Neutrophil (primary cell): ENCODE measurements around the gene RPA3.

Experiments used
- H3K27ac ChIP-seq: fragments of 200-600 bp; sonication (generic); 2 replicates; pipeline ENCODE4 v1.5.1; 2016; ENCODE audit warnings: mild to moderate bottlenecking, moderate library complexity
- H3K27me3 ChIP-seq: fragments of 200-600 bp; sonication (generic); 2 replicates; pipeline ENCODE4 v1.6.0; 2016; ENCODE audit warnings: mild to moderate bottlenecking
- H3K36me3 ChIP-seq: fragments of 200-600 bp; sonication (generic); 2 replicates; pipeline ENCODE4 v1.5.1; 2017
- H3K4me1 ChIP-seq, 2 experiments: fragments of 200-600 bp in 1 of 2; sonication (generic) in 1 of 2; 1 replicate in 1 of 2; 2 replicates in 1 of 2; pipeline versions ENCODE4 v1.5.1 to v1.6.1; 2013 to 2016; ENCODE audit warnings: low read depth in 1 of 2, low read length in 1 of 2, mild to moderate bottlenecking in 1 of 2, moderate library complexity in 1 of 2; ENCODE audit not compliant: control insufficient read depth in 1 of 2, insufficient read depth in 1 of 2
- H3K4me3 ChIP-seq, 2 experiments: fragments of 200-600 bp in 1 of 2; sonication (generic) in 1 of 2; 1 replicate in 1 of 2; 2 replicates in 1 of 2; pipeline ENCODE4 v1.5.1; 2013 to 2016; ENCODE audit warnings: low read depth in 1 of 2, low read length in 1 of 2, mild to moderate bottlenecking in 1 of 2, moderate library complexity in 1 of 2
- H3K9me3 ChIP-seq: fragments of 200-600 bp; sonication (generic); 2 replicates; pipeline ENCODE4 v1.5.1; 2016
- TF ChIP-seq, protein P1 (sequence below): fragments of 200-600 bp; sonication (generic); IDR thresholded peaks from 2 replicates; pipeline ENCODE4 v1.5.1; 2016; ENCODE audit warnings: antibody characterized with exemption

Gene RPA3

DNA sequence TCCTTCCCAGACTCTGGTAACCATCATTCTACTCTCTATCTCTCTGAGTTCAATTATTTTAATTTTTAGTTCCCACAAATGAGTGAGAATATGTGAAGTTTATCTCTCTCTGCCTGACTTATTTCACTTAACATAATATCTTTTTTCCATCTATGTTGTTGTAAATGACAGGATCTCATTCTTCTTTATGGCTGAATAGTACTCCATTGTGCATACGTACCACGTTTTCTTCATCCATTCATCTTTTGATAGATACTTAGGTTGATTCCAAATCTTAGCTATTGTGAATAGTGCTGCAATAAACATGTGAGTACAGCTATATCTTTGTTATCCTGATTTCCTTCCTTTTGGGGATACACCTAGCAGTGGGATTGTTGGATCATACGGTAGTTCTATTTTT lies 23.9 kb downstream of the RPA3 start:
- Histone ChIP-seq H3K9me3 (no peaks in the 10 kb centered on the region), H3K27me3 (no peaks in the 10 kb centered on the region), H3K4me3 (no peak overlapping the region), H3K36me3 (no peaks in the 10 kb centered on the region), H3K27ac (no peak overlapping the region), H3K4me1 (peaks cover 0 to 1% of the 10 kb centered on the region in 2 experiments)
- TF ChIP-seq, protein P1, sequence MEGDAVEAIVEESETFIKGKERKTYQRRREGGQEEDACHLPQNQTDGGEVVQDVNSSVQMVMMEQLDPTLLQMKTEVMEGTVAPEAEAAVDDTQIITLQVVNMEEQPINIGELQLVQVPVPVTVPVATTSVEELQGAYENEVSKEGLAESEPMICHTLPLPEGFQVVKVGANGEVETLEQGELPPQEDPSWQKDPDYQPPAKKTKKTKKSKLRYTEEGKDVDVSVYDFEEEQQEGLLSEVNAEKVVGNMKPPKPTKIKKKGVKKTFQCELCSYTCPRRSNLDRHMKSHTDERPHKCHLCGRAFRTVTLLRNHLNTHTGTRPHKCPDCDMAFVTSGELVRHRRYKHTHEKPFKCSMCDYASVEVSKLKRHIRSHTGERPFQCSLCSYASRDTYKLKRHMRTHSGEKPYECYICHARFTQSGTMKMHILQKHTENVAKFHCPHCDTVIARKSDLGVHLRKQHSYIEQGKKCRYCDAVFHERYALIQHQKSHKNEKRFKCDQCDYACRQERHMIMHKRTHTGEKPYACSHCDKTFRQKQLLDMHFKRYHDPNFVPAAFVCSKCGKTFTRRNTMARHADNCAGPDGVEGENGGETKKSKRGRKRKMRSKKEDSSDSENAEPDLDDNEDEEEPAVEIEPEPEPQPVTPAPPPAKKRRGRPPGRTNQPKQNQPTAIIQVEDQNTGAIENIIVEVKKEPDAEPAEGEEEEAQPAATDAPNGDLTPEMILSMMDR, result no peak

DNA sequence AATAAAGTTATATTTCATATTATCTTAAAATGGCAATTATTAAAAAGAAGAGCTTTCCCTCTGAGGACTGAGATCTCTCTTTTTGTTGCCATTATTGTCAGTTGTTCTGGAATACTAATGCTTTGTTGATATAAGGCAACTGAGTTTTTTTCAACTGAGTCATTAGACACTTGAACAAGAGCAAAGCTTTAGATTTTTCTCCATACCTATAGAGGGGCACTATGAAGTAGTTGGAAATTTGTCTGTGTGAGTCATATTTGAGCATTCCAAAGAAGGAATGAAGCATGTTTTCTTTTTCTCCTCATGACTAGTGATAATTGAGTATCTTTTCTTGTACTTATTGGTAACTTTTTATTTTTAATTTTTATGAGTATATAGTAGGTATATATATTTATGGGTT lies 24.5 kb downstream of the RPA3 start:
- H3K4me1 ChIP-seq, result peaks cover 0 to 8% of the 10 kb centered on the region in 2 experiments
- no peaks in the 10 kb centered on the region for H3K27me3 ChIP-seq
- TF ChIP-seq, protein P1, result no peak
- H3K4me3 ChIP-seq, result no peak overlapping the region
- H3K9me3 ChIP-seq, result no peaks in the 10 kb centered on the region
- no peaks in the 10 kb centered on the region for H3K36me3 ChIP-seq
- no peak overlapping the region for H3K27ac ChIP-seq

DNA sequence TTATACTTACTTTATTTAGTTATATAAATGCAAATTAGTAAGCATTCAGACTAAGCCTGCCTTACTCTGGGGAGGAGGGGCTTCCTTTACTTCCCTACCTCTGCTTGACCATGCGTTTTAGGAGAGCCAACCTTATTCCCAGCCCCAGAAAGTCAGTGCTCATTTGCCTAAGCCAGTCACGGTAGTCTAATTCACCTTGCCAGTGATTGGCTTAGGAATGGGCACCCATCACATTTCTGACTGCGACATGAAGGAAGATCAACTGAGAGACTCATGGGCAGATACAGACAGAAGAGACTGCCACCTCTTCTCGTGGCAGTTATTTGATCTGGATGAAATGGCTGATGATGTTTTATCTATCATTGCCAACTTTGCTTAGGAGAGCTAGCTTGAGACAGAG lies 29.5 kb downstream of the RPA3 start:
- H3K4me3 ChIP-seq, result no peak overlapping the region
- TF ChIP-seq, protein P1, result no peak

DNA sequence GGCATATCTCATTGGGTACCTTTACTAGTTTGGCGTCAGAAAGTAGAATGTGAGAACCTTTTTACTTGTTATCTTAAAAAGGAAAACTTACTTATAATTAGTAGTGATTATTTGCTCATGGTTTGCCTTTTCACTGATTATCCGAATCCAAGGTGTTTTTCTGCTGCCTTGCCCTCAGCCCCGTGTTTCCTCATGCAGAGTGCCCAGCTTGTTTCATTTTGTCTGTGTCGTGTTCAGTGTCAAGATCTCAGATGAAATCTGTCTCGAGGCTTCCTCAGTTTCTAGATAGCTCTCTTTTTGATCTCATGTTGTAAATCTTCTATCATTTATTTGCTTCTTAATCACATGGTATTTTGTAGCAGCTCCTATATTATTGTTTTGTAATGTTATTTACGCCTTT lies 30.1 kb downstream of the RPA3 start:
- Histone ChIP-seq H3K27me3 (no peaks in the 10 kb centered on the region), H3K4me3 (no peak overlapping the region)
- TF ChIP-seq, protein P1, result no peak

More for the DNA sequence above, 29.5 kb downstream of the RPA3 start:
- Histone ChIP-seq H3K9me3 (no peaks in the 10 kb centered on the region), H3K27me3 (no peaks in the 10 kb centered on the region), H3K4me1 (peaks cover 10 to 32% of the 10 kb centered on the region in 2 experiments), H3K27ac (no peak overlapping the region), H3K36me3 (no peaks in the 10 kb centered on the region)

DNA sequence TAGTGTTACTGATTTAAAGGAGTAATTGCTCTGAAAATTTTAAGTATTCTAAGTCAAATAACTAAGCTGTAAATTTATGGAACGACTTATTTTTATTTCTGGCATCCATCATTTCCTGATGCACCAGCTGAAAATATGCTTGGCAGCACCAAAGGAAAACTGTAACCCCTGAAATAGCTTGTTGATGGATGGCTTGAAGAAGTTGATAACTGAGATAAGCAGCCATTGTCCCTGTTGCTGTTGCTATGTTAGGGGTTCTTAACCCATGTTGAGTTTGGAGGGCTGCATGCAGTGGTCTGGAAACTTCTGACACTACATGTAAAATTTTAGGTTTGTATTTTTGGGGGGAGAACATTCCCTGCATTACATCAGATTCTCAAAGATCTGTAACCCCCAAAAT lies 30.6 kb downstream of the RPA3 start:
- Histone ChIP-seq H3K4me3 (no peak overlapping the region), H3K27ac (peak overlapping the region; percentile 47)

More for the DNA sequence above, 30.1 kb downstream of the RPA3 start:
- Histone ChIP-seq H3K36me3 (no peaks in the 10 kb centered on the region), H3K4me1 (peaks cover 10 to 32% of the 10 kb centered on the region in 2 experiments), H3K27ac (no peak overlapping the region), H3K9me3 (no peaks in the 10 kb centered on the region)

More for the DNA sequence above, 30.6 kb downstream of the RPA3 start:
- H3K36me3 ChIP-seq, result no peaks in the 10 kb centered on the region
- TF ChIP-seq, protein P1, result no peak
- no peaks in the 10 kb centered on the region for H3K27me3 ChIP-seq
- no peaks in the 10 kb centered on the region for H3K9me3 ChIP-seq
- peaks cover 10 to 32% of the 10 kb centered on the region in 2 experiments for H3K4me1 ChIP-seq
